Endothelial cell of umbilical vein (primary cell): ENCODE measurements around the gene ERFL. TPM values are rescaled to one million over a fixed set of nuclear protein-coding genes. Genes with fewer than 3 reads are reported as not detected.

Experiments
- BruUV-seq: library from RNA; stranded (reverse); fragments of 400-500 nt; replicated peaks from 2 replicates; lab custom pipeline; 2021; lab: Mats Ljungman, UMichigan
- CTCF ChIA-PET: fragments of 300-600, 350-600 bp; sonication (Branson Sonifier 250); formaldehyde crosslinking; loops from one replicate; lab custom pipeline; 2021; ENCODE audit warnings: antibody characterized with exemption, inconsistent platforms; lab: Charles Lee
- POLR2A ChIA-PET: fragments of 300-600, 350-600 bp; sonication (Branson Sonifier 250); formaldehyde crosslinking; loops from one replicate; lab custom pipeline; 2021; ENCODE audit warnings: antibody characterized with exemption, inconsistent platforms; lab: Charles Lee
- DNase-seq: peaks from one replicate; pipeline ENCODE4 v3.0.0-alpha.2; 2011; ENCODE audit warnings: low read depth, low spot score
- FAIRE-seq: peaks from 2 replicates; lab custom pipeline; 2011; peaks lifted over from hg19 to GRCh38; lab: Jason Lieb, UNC
- H2AFZ ChIP-seq: 2 replicates; pipeline ENCODE4 v1.6.0; 2012; ENCODE audit warnings: low read depth, low read length, control low read depth, inconsistent platforms
- H3K27ac ChIP-seq: 2 replicates; pipeline ENCODE4 v1.5.1; 2011; ENCODE audit warnings: low read depth, mild to moderate bottlenecking, control low read depth, low read length, moderate library complexity; ENCODE audit not compliant: insufficient read depth
- H3K27me3 ChIP-seq, 2 experiments: 2 replicates each; pipeline versions ENCODE4 v1.6.0 to v1.6.1; 2011; ENCODE audit warnings: low read length in 2 of 2, mixed read lengths in 1 of 2; ENCODE audit not compliant: control insufficient read depth in 2 of 2, insufficient read depth in 2 of 2
- H3K36me3 ChIP-seq, 2 experiments: 2 replicates in 1 of 2; 3 replicates in 1 of 2; pipeline ENCODE4 v1.5.1; 2011; ENCODE audit warnings: low read length in 2 of 2, mild to moderate bottlenecking in 1 of 2, moderate library complexity in 1 of 2; ENCODE audit not compliant: control insufficient read depth in 2 of 2, insufficient read depth in 2 of 2; ENCODE audit errors: extremely low read depth in 1 of 2
- H3K4me1 ChIP-seq: 3 replicates; pipeline ENCODE4 v1.5.1; 2011; ENCODE audit warnings: mild to moderate bottlenecking, low read length; ENCODE audit not compliant: control insufficient read depth, insufficient read depth; ENCODE audit errors: extremely low read depth
- H3K4me2 ChIP-seq: 2 replicates; pipeline ENCODE4 v1.6.1; 2011; ENCODE audit warnings: low read length, control low read depth, mixed read lengths; ENCODE audit not compliant: insufficient read depth
- H3K4me3 ChIP-seq, 3 experiments: fragments of 200-600 bp in 1 of 3; sonication (generic), shearing (Covaris generic) in 1 of 3; replicated peaks in 1 of 3; 2 replicates each; pipeline ENCODE4 v1.5.1; 2011 to 2016; ENCODE audit warnings: control low read depth in 3 of 3, low read length in 3 of 3, mild to moderate bottlenecking in 2 of 3, inconsistent platforms in 1 of 3, low read depth in 1 of 3, moderate library complexity in 1 of 3; ENCODE audit not compliant: insufficient read depth in 1 of 3
- H3K79me2 ChIP-seq: 2 replicates; pipeline ENCODE4 v1.6.0; 2012; ENCODE audit warnings: low read length, inconsistent platforms; ENCODE audit not compliant: control insufficient read depth, insufficient read depth
- H3K9ac ChIP-seq: replicated peaks from 2 replicates; pipeline ENCODE3; 2011; ENCODE audit warnings: low read length, control low read depth; ENCODE audit not compliant: insufficient read depth; ENCODE audit errors: extremely low read depth
- H3K9me1 ChIP-seq: replicated peaks from 3 replicates; pipeline ENCODE4 v1.6.0; 2011; ENCODE audit warnings: mild to moderate bottlenecking, low read length; ENCODE audit not compliant: control insufficient read depth, insufficient read depth; ENCODE audit errors: extremely low read depth
- H3K9me3 ChIP-seq: replicated peaks from 2 replicates; pipeline ENCODE4 v1.5.1; 2012; ENCODE audit warnings: low read length, inconsistent platforms; ENCODE audit not compliant: control insufficient read depth, insufficient read depth
- H4K20me1 ChIP-seq: replicated peaks from 2 replicates; pipeline ENCODE3; 2011; ENCODE audit warnings: mild to moderate bottlenecking, low read length; ENCODE audit not compliant: control insufficient read depth, insufficient read depth; ENCODE audit errors: extremely low read depth
- CTCF ChIP-seq, 2 donors: IDR thresholded peaks; 1 replicate in 1 of 2; 2 replicates in 1 of 2; pipeline ENCODE4 v1.5.1; 2011; ENCODE audit warnings: low read length in 2 of 2, mild to moderate bottlenecking in 2 of 2, moderate library complexity in 2 of 2, control low read depth in 1 of 2, inconsistent platforms in 1 of 2, low read depth in 1 of 2; ENCODE audit not compliant: insufficient read depth in 1 of 2; ENCODE audit errors: extremely low read depth in 1 of 2
- EZH2 ChIP-seq: IDR thresholded peaks from 2 replicates; pipeline ENCODE4 v1.6.1; 2012; ENCODE audit warnings: borderline replicate concordance, low read depth, mild to moderate bottlenecking, moderate library complexity, low read length, inconsistent platforms; ENCODE audit not compliant: severe bottlenecking
- FOS ChIP-seq: IDR thresholded peaks from 2 replicates; pipeline ENCODE4 v1.6.1; 2011; ENCODE audit warnings: mild to moderate bottlenecking, low read length, moderate library complexity, borderline replicate concordance; ENCODE audit not compliant: insufficient read depth
- GATA2 ChIP-seq: IDR thresholded peaks from 2 replicates; pipeline ENCODE4 v1.7.0; 2011; ENCODE audit warnings: low read depth, mild to moderate bottlenecking, moderate library complexity, mixed read lengths, low read length; ENCODE audit not compliant: insufficient read length, insufficient read depth
- JUN ChIP-seq: IDR thresholded peaks from 2 replicates; pipeline ENCODE4 v1.6.1; 2011; ENCODE audit warnings: borderline replicate concordance, low read depth; ENCODE audit not compliant: insufficient read length, insufficient read depth
- MAX ChIP-seq: IDR thresholded peaks from 2 replicates; pipeline ENCODE4 v1.6.1; 2011; ENCODE audit not compliant: insufficient read depth, insufficient read length
- MYC ChIP-seq: IDR thresholded peaks from one replicate; pipeline ENCODE4 v1.6.1; 2011; ENCODE audit warnings: mild to moderate bottlenecking, low read depth, low read length
- POLR2A ChIP-seq: IDR thresholded peaks from 2 replicates; pipeline ENCODE4 v1.6.1; 2012; ENCODE audit warnings: low read depth, mild to moderate bottlenecking, control low read depth, low read length
- POLR2AphosphoS5 ChIP-seq: IDR thresholded peaks from 2 replicates; pipeline ENCODE4 v1.6.1; 2012; ENCODE audit warnings: low read depth, mild to moderate bottlenecking, control low read depth, low read length, moderate library complexity; ENCODE audit not compliant: insufficient read depth
- dilution Hi-C: fragments of 300-500 bp; cut with MboI; formaldehyde crosslinking; loops from one replicate; pipeline ENCODE4 v1.15.0; 2019; ENCODE audit warnings: low sequenced_read_pairs; ENCODE audit not compliant: extremely low pct_ligation_motif_present
- intact Hi-C: fragments of 100-400 bp; cut with micrococcal nuclease; formaldehyde crosslinking; loops from one replicate; pipeline ENCODE4 v1.10.0; 2022
- polyA plus RNA-seq, 4 experiments: library from polyadenylated mRNA; depleted of rRNA in 3 of 4; stranded (reverse) in 3 of 4; unstranded in 1 of 4; fragments of >200 nt; gene quantifications; 2 replicates each; pipeline versions ENCODE4 v1.2.1 to v1.2.3, GENCODE V29; 2011 to 2012; ENCODE audit warnings: missing spikeins in 1 of 4
- total RNA-seq: library from RNA; stranded (reverse); gene quantifications from 2 replicates; pipeline ENCODE4 v1.2.3, GENCODE V29; 2021

ERFL gene
- total and polyA plus RNA-seq, 2 donors (not counting 3 experiments of a cell fraction or from before 2014, with no cell fraction given): not detected

- DNase-seq: no peak
- H3K79me2 ChIP-seq: no peaks in the 10 kb centered on the region
- no peaks in the 10 kb centered on the region for H3K9me3 ChIP-seq
- no peak overlapping the region for H2AFZ ChIP-seq
- dilution Hi-C loops (no loop called here), intact Hi-C loops (no loop called here)
- no peak for TF ChIP-seq EZH2
- TF ChIP-seq POLR2A: no peak
- TF ChIP-seq MYC: no peak
- TF ChIP-seq GATA2: no peak
- TF ChIP-seq JUN: no peak
- TF ChIP-seq FOS: no peak
- TF ChIP-seq CTCF (IDR thresholded peaks at IDR 0.05; ENCODE audit: extremely low read depth in 1 of 2, insufficient read depth in 1 of 2, low read depth in 1 of 2, low read length in 2 of 2): no peak
- no peak for TF ChIP-seq POLR2AphosphoS5
- TF ChIP-seq MAX: no peak
- peaks cover 3 to 4% of the 10 kb centered on the region in 2 experiments for H3K36me3 ChIP-seq
- no peak overlapping the region for H3K27ac ChIP-seq
- no TSS peak for BruUV-seq
- H3K4me2 ChIP-seq: no peak overlapping the region
- H3K4me3 ChIP-seq: no peak overlapping the region
- no peak overlapping the region for H3K9ac ChIP-seq
- H3K4me1 ChIP-seq: peaks cover 12% of the 10 kb centered on the region
- ChIA-PET CTCF (no interaction called here), POLR2A (no interaction called here)
- no peaks in the 10 kb centered on the region for H3K9me1 ChIP-seq
- H3K27me3 ChIP-seq: no peaks in the 10 kb centered on the region
- FAIRE-seq: no peak
- no peaks in the 10 kb centered on the region for H4K20me1 ChIP-seq
These were observed 27.3 kb upstream of the ERFL start for GRCh38 chr19:41955521-41955920.
